Neural cell (in vitro differentiated cells): ENCODE results near the gene SS18. TPM values are rescaled to one million over a fixed set of nuclear protein-coding genes. Genes with fewer than 3 reads are reported as not detected.

ENCODE experiments used
- H2AFZ ChIP-seq: fragments of 200-600, 300-800 bp; sonication (generic), shearing (Covaris generic); 2 replicates; pipeline ENCODE4 v1.6.0; 2014; ENCODE audit warnings: low read depth, mild to moderate bottlenecking, antibody characterized with exemption, low read length, moderate library complexity
- H3F3A ChIP-seq: fragments of 200-600 bp; shearing (Covaris generic); 2 replicates; pipeline ENCODE4 v1.6.1; 2016; ENCODE audit warnings: mild to moderate bottlenecking, moderate library complexity, mixed read lengths, antibody characterized with exemption, low read length; ENCODE audit not compliant: insufficient read depth, poor library complexity, severe bottlenecking
- H3K27ac ChIP-seq: fragments of 200-600, 300-800 bp; sonication (generic), shearing (Covaris generic); 2 replicates; pipeline ENCODE4 v1.5.1; 2014; ENCODE audit warnings: mild to moderate bottlenecking, low read length, moderate library complexity
- H3K27me3 ChIP-seq: fragments of 300-800, 200-600 bp; sonication (generic), shearing (Covaris generic); 2 replicates; pipeline ENCODE4 v1.6.0; 2014; ENCODE audit warnings: mild to moderate bottlenecking, low read depth, low read length, moderate library complexity; ENCODE audit not compliant: insufficient read depth
- H3K36me3 ChIP-seq: fragments of 300-800, 200-600 bp; sonication (generic), shearing (Covaris generic); 2 replicates; pipeline ENCODE4 v1.5.1; 2014; ENCODE audit warnings: mild to moderate bottlenecking, antibody characterized with exemption, low read length, moderate library complexity; ENCODE audit not compliant: insufficient read depth
- H3K4me2 ChIP-seq: fragments of 300-800, 200-600 bp; sonication (generic), shearing (Covaris generic); 2 replicates; pipeline ENCODE4 v1.6.0; 2014; ENCODE audit warnings: mild to moderate bottlenecking, low read length
- H3K4me3 ChIP-seq: fragments of 300-800, 200-600 bp; sonication (generic), shearing (Covaris generic); 2 replicates; pipeline ENCODE4 v1.5.1; 2014; ENCODE audit warnings: mild to moderate bottlenecking, low read length, moderate library complexity
- H3K79me2 ChIP-seq: fragments of 200-600 bp; shearing (Covaris generic); replicated peaks from 2 replicates; pipeline ENCODE4 v1.6.0; 2014; ENCODE audit warnings: mild to moderate bottlenecking, low read length, moderate library complexity; ENCODE audit not compliant: insufficient read depth
- H3K9ac ChIP-seq: fragments of 300-800, 200-600 bp; sonication (generic), shearing (Covaris generic); 2 replicates; pipeline ENCODE4 v1.6.1; 2016; ENCODE audit warnings: mild to moderate bottlenecking, low read length, mixed read lengths
- H3K9me2 ChIP-seq: fragments of 200-600 bp; shearing (Covaris generic); 2 replicates; pipeline ENCODE4 v1.6.1; 2016; ENCODE audit warnings: mild to moderate bottlenecking, low read length, mixed read lengths; ENCODE audit not compliant: insufficient read depth
- H3K9me3 ChIP-seq: fragments of 200-600, 300-800 bp; sonication (generic), shearing (Covaris generic); 2 replicates; pipeline ENCODE4 v1.6.1; 2016; ENCODE audit warnings: mild to moderate bottlenecking, mixed run types, low read length, moderate library complexity, mixed read lengths
- H4K20me1 ChIP-seq: fragments of 200-600 bp; shearing (Covaris generic); 2 replicates; pipeline ENCODE4 v1.6.1; 2016; ENCODE audit warnings: mild to moderate bottlenecking, mixed run types; ENCODE audit not compliant: insufficient read depth
- EP300 ChIP-seq: fragments of 450-650 bp; conservative IDR thresholded peaks from 2 replicates; pipeline ENCODE4 v1.6.1; 2014; ENCODE audit warnings: antibody characterized with exemption, mild to moderate bottlenecking, moderate library complexity; ENCODE audit not compliant: poor library complexity, severe bottlenecking
- EZH2 ChIP-seq: fragments of 200-600, 300-800 bp; shearing (Covaris generic), sonication (generic); IDR thresholded peaks from 2 replicates; pipeline ENCODE4 v1.6.1; 2014; ENCODE audit warnings: antibody characterized with exemption, low read length, borderline replicate concordance, mild to moderate bottlenecking; ENCODE audit not compliant: insufficient read depth, poor library complexity, severe bottlenecking
- MXI1 ChIP-seq: fragments of 450-650 bp; conservative IDR thresholded peaks from 2 replicates; pipeline ENCODE4 v1.6.1; 2014; ENCODE audit warnings: antibody characterized with exemption, mild to moderate bottlenecking; ENCODE audit not compliant: poor library complexity, severe bottlenecking
- POLR2AphosphoS5 ChIP-seq: IDR thresholded peaks from 2 replicates; pipeline ENCODE4 v1.6.1; 2012
- RAD21 ChIP-seq: fragments of 450-650 bp; conservative IDR thresholded peaks from 2 replicates; pipeline ENCODE4 v1.6.1; 2014; ENCODE audit warnings: antibody characterized with exemption, mild to moderate bottlenecking, moderate library complexity
- REST ChIP-seq: IDR thresholded peaks from 2 replicates; pipeline ENCODE4 v1.6.1; 2012; ENCODE audit warnings: borderline replicate concordance
- SMC3 ChIP-seq: fragments of 450-650 bp; conservative IDR thresholded peaks from 2 replicates; pipeline ENCODE4 v1.6.1; 2014; ENCODE audit warnings: antibody characterized with exemption, mild to moderate bottlenecking, moderate library complexity; ENCODE audit not compliant: poor library complexity
- TAF1 ChIP-seq: IDR thresholded peaks from 2 replicates; pipeline ENCODE4 v1.6.1; 2012; ENCODE audit warnings: low read depth
- polyA minus RNA-seq: library from RNA; depleted of rRNA, polyadenylated mRNA; stranded (reverse); fragments of >200 nt; gene quantifications from 2 replicates; pipeline ENCODE4 v1.2.3, GENCODE V29; 2014
- polyA plus RNA-seq: library from polyadenylated mRNA; depleted of rRNA; stranded (reverse); fragments of >200 nt; gene quantifications from 2 replicates; pipeline ENCODE4 v1.2.3, GENCODE V29; 2014
- TF ChIP-seq, protein P1 (sequence below): fragments of 450-650 bp; IDR thresholded peaks from 2 replicates; pipeline ENCODE4 v1.5.1; 2014; ENCODE audit warnings: antibody characterized with exemption, mild to moderate bottlenecking, moderate library complexity; ENCODE audit not compliant: poor library complexity, severe bottlenecking

SS18 gene, protein sequence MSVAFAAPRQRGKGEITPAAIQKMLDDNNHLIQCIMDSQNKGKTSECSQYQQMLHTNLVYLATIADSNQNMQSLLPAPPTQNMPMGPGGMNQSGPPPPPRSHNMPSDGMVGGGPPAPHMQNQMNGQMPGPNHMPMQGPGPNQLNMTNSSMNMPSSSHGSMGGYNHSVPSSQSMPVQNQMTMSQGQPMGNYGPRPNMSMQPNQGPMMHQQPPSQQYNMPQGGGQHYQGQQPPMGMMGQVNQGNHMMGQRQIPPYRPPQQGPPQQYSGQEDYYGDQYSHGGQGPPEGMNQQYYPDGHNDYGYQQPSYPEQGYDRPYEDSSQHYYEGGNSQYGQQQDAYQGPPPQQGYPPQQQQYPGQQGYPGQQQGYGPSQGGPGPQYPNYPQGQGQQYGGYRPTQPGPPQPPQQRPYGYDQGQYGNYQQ
- polyA plus RNA-seq (62.0 and 63.1 TPM in 2 replicates), polyA minus RNA-seq (105 and 110 TPM in 2 replicates)

GRCh38 chr18:26090130-26091046 is at the start of gene SS18:
Gene SS18 (minus strand): TSS chr18:26090613. CDS start chr18:26090569, 44 bp downstream.
- Histone ChIP-seq H3K4me2 (peak within 1 kb of the TSS; percentile 88), H3K27me3 (no peaks in the 10 kb centered on the region), H3K36me3 (peaks cover 5% of the 10 kb centered on the region), H3K79me2 (peaks cover 40% of the 10 kb centered on the region), H2AFZ (peak within 1 kb of the TSS; percentile 86), H3K4me3 (peak within 1 kb of the TSS; percentile 93), H4K20me1 (no peaks in the 10 kb centered on the region), H3K27ac (peak within 1 kb of the TSS; percentile 95), H3K9me3 (no peaks in the 10 kb centered on the region), H3F3A (no peaks in the 10 kb centered on the region), H3K9ac (peak within 1 kb of the TSS; percentile 89), H3K9me2 (no peaks in the 10 kb centered on the region)
- TF ChIP-seq EZH2 (no peak), POLR2AphosphoS5 (peak; percentile 85), REST (peak; percentile 68), EP300 (no peak), MXI1 (peak; percentile 64), SMC3 (peak; percentile 34), TAF1 (no peak), RAD21 (peak; percentile 39)
- TF ChIP-seq, protein P1, sequence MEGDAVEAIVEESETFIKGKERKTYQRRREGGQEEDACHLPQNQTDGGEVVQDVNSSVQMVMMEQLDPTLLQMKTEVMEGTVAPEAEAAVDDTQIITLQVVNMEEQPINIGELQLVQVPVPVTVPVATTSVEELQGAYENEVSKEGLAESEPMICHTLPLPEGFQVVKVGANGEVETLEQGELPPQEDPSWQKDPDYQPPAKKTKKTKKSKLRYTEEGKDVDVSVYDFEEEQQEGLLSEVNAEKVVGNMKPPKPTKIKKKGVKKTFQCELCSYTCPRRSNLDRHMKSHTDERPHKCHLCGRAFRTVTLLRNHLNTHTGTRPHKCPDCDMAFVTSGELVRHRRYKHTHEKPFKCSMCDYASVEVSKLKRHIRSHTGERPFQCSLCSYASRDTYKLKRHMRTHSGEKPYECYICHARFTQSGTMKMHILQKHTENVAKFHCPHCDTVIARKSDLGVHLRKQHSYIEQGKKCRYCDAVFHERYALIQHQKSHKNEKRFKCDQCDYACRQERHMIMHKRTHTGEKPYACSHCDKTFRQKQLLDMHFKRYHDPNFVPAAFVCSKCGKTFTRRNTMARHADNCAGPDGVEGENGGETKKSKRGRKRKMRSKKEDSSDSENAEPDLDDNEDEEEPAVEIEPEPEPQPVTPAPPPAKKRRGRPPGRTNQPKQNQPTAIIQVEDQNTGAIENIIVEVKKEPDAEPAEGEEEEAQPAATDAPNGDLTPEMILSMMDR = no peak

GRCh38 chr18:26135548-26135947 is 45.1 kb upstream of the SS18 start:
- Histone ChIP-seq H3K9me2 (no peaks in the 10 kb centered on the region), H3K4me3 (no peak overlapping the region), H3K9ac (no peak overlapping the region), H3F3A (no peaks in the 10 kb centered on the region), H3K4me2 (no peak overlapping the region), H3K27me3 (no peaks in the 10 kb centered on the region), H3K27ac (no peak overlapping the region), H3K9me3 (no peaks in the 10 kb centered on the region), H4K20me1 (no peaks in the 10 kb centered on the region), H3K79me2 (no peaks in the 10 kb centered on the region), H2AFZ (no peak overlapping the region), H3K36me3 (no peaks in the 10 kb centered on the region)
- no peak for TF ChIP-seq REST
- TF ChIP-seq, protein P1 = no peak
- TF ChIP-seq EP300 = no peak
- TF ChIP-seq MXI1 = no peak
- no peak for TF ChIP-seq EZH2
- TF ChIP-seq RAD21 = no peak
- no peak for TF ChIP-seq SMC3
- TF ChIP-seq POLR2AphosphoS5 = no peak
- TF ChIP-seq TAF1 = no peak
